SU-DHL-6 (cell line): Measurements from ENCODE around the gene PPFIA4.

ENCODE experiments used
- H2AFZ ChIP-seq: fragments of 200-600 bp; sonication (generic); 2 replicates; pipeline ENCODE4 v1.6.1; 2014; ENCODE audit warnings: low read depth, mild to moderate bottlenecking, moderate library complexity, mixed read lengths, antibody characterized with exemption, low read length; ENCODE audit not compliant: severe bottlenecking
- H3F3A ChIP-seq: fragments of 200-600 bp; shearing (Covaris generic); 2 replicates; pipeline ENCODE4 v1.6.0; 2016; ENCODE audit warnings: antibody characterized with exemption, mild to moderate bottlenecking; ENCODE audit not compliant: insufficient read depth
- H3K27ac ChIP-seq: fragments of 200-600 bp; sonication (generic); 2 replicates; pipeline ENCODE4 v1.5.1; 2016; ENCODE audit warnings: low read depth, mild to moderate bottlenecking, low read length, moderate library complexity, mixed read lengths
- H3K27me3 ChIP-seq: fragments of 200-600 bp; sonication (generic), shearing (Covaris generic); 2 replicates; pipeline ENCODE4 v1.6.0; 2014; ENCODE audit warnings: mild to moderate bottlenecking, low read length
- H3K36me3 ChIP-seq: fragments of 200-600 bp; sonication (generic); 2 replicates; pipeline ENCODE4 v1.6.1; 2014; ENCODE audit warnings: mild to moderate bottlenecking, low read length, mixed read lengths
- H3K4me2 ChIP-seq: fragments of 300-600, 200-600 bp; shearing (Covaris generic), sonication (generic); 2 replicates; pipeline ENCODE4 v1.6.0; 2014; ENCODE audit warnings: low read length, low read depth, mild to moderate bottlenecking; ENCODE audit not compliant: poor library complexity, severe bottlenecking
- H3K4me3 ChIP-seq: fragments of 200-600 bp; sonication (generic); 2 replicates; pipeline ENCODE4 v1.5.1; 2014; ENCODE audit warnings: antibody characterized with exemption, low read length, mild to moderate bottlenecking, mixed read lengths; ENCODE audit not compliant: insufficient read depth, poor library complexity, severe bottlenecking
- H3K79me2 ChIP-seq: fragments of 200-600 bp; sonication (generic); 2 replicates; pipeline ENCODE4 v1.6.1; 2014; ENCODE audit warnings: mild to moderate bottlenecking, low read length, moderate library complexity; ENCODE audit not compliant: insufficient read depth
- H3K9ac ChIP-seq: fragments of 200-600 bp; sonication (generic); 2 replicates; pipeline ENCODE4 v1.7.0; 2014; ENCODE audit warnings: mild to moderate bottlenecking, low read length
- H3K9me2 ChIP-seq: fragments of 200-600 bp; sonication (generic); replicated peaks from 2 replicates; pipeline ENCODE4 v1.6.1; 2014; ENCODE audit warnings: low read length; ENCODE audit not compliant: insufficient read depth
- H3K9me3 ChIP-seq: fragments of 200-600 bp; sonication (generic); 2 replicates; pipeline ENCODE4 v1.6.1; 2014; ENCODE audit warnings: low read length, mixed read lengths; ENCODE audit not compliant: insufficient read depth
- H4K20me1 ChIP-seq: fragments of 200-600 bp; sonication (generic); 2 replicates; pipeline ENCODE4 v1.6.1; 2014; ENCODE audit warnings: low read depth, mild to moderate bottlenecking, antibody characterized with exemption, low read length, moderate library complexity, mixed read lengths
- EZH2phosphoT487 ChIP-seq: fragments of 200-600 bp; sonication (generic), shearing (Covaris generic); conservative IDR thresholded peaks from 2 replicates; pipeline ENCODE4 v1.6.1; 2018; ENCODE audit warnings: mild to moderate bottlenecking, antibody characterized with exemption, low read length, moderate library complexity, mixed read lengths
- TF ChIP-seq, protein P1 (sequence below): fragments of 200-600 bp; sonication (generic); IDR thresholded peaks from one replicate; pipeline ENCODE4 v1.5.1; 2017; ENCODE audit warnings: antibody characterized with exemption, mild to moderate bottlenecking, low read length, moderate library complexity; ENCODE audit not compliant: insufficient read depth, poor library complexity, severe bottlenecking

Gene PPFIA4

DNA sequence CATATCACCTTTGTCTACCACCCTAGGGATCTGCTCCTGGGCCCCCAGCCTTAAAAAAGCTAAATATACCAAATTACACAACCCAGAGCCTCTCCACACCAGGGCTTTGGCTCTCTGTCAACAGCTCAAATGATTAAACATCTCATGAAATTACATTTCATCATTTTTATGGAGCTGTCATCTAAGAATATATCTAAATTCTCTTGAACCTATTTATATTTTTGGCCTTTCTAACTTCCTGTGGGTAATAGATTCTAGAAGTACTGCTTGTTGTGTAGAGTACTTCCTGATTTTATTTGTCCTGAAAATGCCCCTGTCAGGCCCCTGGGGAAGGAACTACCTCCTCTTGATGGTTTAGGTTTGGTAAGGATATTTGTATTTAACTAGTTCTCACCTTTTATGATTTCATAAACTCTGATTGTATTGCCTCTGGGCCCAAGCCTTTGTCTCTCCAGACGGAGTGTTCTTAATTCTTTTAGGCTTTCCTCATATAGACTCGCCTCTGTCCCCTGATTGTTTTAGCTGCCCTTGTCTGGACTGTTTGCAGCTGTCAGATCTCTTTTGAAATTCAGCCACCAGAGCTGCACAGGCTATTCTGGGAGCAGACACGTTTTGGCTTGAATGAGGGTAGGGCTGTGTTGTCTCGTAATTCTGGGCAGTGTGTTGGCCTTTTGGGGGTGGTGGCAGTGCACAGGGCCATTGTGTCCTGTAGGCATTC lies 42.9 kb downstream of the PPFIA4 start:
- Histone ChIP-seq H3K9me2 (no peaks in the 10 kb centered on the region), H3F3A (no peaks in the 10 kb centered on the region), H3K27me3 (no peaks in the 10 kb centered on the region), H3K9ac (no peak overlapping the region), H3K4me2 (no peak overlapping the region), H3K36me3 (no peaks in the 10 kb centered on the region), H4K20me1 (no peaks in the 10 kb centered on the region), H3K9me3 (no peaks in the 10 kb centered on the region), H3K79me2 (no peaks in the 10 kb centered on the region), H3K4me3 (no peak overlapping the region), H3K27ac (no peak overlapping the region), H2AFZ (no peak overlapping the region)
- TF ChIP-seq, protein P1, sequence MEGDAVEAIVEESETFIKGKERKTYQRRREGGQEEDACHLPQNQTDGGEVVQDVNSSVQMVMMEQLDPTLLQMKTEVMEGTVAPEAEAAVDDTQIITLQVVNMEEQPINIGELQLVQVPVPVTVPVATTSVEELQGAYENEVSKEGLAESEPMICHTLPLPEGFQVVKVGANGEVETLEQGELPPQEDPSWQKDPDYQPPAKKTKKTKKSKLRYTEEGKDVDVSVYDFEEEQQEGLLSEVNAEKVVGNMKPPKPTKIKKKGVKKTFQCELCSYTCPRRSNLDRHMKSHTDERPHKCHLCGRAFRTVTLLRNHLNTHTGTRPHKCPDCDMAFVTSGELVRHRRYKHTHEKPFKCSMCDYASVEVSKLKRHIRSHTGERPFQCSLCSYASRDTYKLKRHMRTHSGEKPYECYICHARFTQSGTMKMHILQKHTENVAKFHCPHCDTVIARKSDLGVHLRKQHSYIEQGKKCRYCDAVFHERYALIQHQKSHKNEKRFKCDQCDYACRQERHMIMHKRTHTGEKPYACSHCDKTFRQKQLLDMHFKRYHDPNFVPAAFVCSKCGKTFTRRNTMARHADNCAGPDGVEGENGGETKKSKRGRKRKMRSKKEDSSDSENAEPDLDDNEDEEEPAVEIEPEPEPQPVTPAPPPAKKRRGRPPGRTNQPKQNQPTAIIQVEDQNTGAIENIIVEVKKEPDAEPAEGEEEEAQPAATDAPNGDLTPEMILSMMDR: no peak
- TF ChIP-seq EZH2phosphoT487: no peak

DNA sequence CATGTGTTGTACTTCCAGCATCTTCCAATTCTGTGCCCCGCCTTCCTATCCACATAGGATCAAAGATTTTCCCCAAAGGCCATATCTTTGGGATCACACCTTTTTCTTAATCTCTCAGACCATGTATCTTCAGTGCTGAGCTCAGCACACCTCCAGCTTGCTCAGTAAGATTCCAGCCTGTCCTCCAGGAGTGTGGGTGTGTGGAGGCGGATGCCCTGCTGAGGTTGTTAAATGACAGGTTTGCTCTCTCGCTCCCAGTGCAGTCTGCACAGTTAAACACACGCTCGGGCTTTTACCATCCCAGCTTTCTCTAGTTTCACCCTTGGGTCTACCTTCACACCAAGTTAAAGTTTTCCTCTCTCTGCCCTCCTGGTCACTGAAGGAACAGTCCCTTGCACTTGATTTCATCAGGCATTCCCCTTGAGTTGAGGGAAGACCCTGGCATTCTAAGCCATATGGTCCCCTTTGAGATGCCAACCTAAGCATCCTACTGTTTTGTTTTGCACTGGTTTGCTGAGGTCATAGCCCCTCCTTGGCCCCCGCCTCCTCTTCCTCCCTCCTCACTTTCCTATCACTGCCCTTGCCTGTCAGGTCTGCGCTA lies 45.8 kb downstream of the PPFIA4 start:
- no peaks in the 10 kb centered on the region for H3K27me3 ChIP-seq
- H3K4me2 ChIP-seq: no peak overlapping the region
- no peaks in the 10 kb centered on the region for H4K20me1 ChIP-seq
- TF ChIP-seq EZH2phosphoT487: no peak
- TF ChIP-seq, protein P1: no peak
- no peaks in the 10 kb centered on the region for H3K36me3 ChIP-seq
- H3F3A ChIP-seq: no peaks in the 10 kb centered on the region
- H3K9ac ChIP-seq: no peak overlapping the region
- H3K9me2 ChIP-seq: no peaks in the 10 kb centered on the region
- no peak overlapping the region for H3K27ac ChIP-seq
- H3K4me3 ChIP-seq: no peak overlapping the region
- H3K9me3 ChIP-seq: no peaks in the 10 kb centered on the region
- no peaks in the 10 kb centered on the region for H3K79me2 ChIP-seq
- no peak overlapping the region for H2AFZ ChIP-seq

DNA sequence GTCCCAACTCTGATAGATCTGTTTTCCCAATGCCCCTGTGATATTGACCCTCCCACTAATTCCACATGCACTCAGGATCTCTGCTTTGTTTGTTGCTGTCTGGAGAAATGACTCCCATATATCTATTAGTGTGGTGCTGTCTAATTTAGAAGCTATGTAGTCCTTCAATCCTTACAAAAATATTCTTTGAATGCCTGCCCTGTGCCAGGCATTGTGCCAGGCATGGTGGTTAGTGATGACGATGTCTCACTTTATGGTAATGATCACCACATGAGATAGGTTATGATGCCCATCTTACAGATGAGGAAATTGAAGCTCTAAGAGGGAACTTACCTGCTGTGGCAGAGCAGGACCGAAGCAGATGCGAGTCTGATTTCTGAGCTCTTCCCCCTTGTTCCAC lies 46.6 kb downstream of the PPFIA4 start:
- no peak overlapping the region for H3K4me2 ChIP-seq
- no peaks in the 10 kb centered on the region for H3K9me3 ChIP-seq
- H3K4me3 ChIP-seq: no peak overlapping the region
- H2AFZ ChIP-seq: no peak overlapping the region
- no peaks in the 10 kb centered on the region for H3K9me2 ChIP-seq
- no peaks in the 10 kb centered on the region for H3K27me3 ChIP-seq
- H4K20me1 ChIP-seq: no peaks in the 10 kb centered on the region
- no peaks in the 10 kb centered on the region for H3K36me3 ChIP-seq
- no peaks in the 10 kb centered on the region for H3K79me2 ChIP-seq
- H3K9ac ChIP-seq: no peak overlapping the region
- H3K27ac ChIP-seq: no peak overlapping the region
- TF ChIP-seq EZH2phosphoT487: no peak
- TF ChIP-seq, protein P1: no peak
- no peaks in the 10 kb centered on the region for H3F3A ChIP-seq
